Fibroblast of villous mesenchyme (primary cell): Measurements from ENCODE around the gene PAX3. TPM values are rescaled to one million over a fixed set of nuclear protein-coding genes. Genes with fewer than 3 reads are reported as not detected.

Experiments used
- DNase-seq: peaks from one replicate; pipeline ENCODE4 v3.0.0-alpha.2; 2010; ENCODE audit warnings: low read depth
- H3K4me3 ChIP-seq: 2 replicates; pipeline ENCODE4 v1.5.1; 2011; ENCODE audit warnings: low read depth, mild to moderate bottlenecking, low read length
- CTCF ChIP-seq: IDR thresholded peaks from 2 replicates; pipeline ENCODE4 v1.5.1; 2012; ENCODE audit warnings: low read depth, mild to moderate bottlenecking, low read length; ENCODE audit not compliant: insufficient read depth
- total RNA-seq: library from RNA; depleted of rRNA; stranded (reverse); fragments of >200 nt; gene quantifications from 2 replicates; pipeline ENCODE4 v1.2.3, GENCODE V29; 2012

Gene PAX3
- total RNA-seq, 1 donor: not detected

- no peak for DNase-seq
- H3K4me3 ChIP-seq: no peak overlapping the region
- TF ChIP-seq CTCF: no peak
These were observed 1.7 kb downstream of the PAX3 start for GRCh38 chr2:222296911-222297599.

- no peak overlapping the region for H3K4me3 ChIP-seq
- no peak for TF ChIP-seq CTCF
- no peak for DNase-seq
These were observed 2.5 kb downstream of the PAX3 start for GRCh38 chr2:222296311-222296741.

- peak overlapping the region; percentile 16 for H3K4me3 ChIP-seq
- DNase-seq: peak; percentile 20
- no peak for TF ChIP-seq CTCF
These were observed 3.3 kb downstream of the PAX3 start for GRCh38 chr2:222295368-222296062.

GRCh38 chr2:222294996-222295367, 3.8 kb downstream of the PAX3 start:
- H3K4me3 ChIP-seq: peak overlapping the region; percentile 21
- no peak for TF ChIP-seq CTCF
- no peak for DNase-seq

GRCh38 chr2:222293660-222294630, 4.9 kb downstream of the PAX3 start:
- no peak for DNase-seq
- no peak for TF ChIP-seq CTCF
- no peak overlapping the region for H3K4me3 ChIP-seq
